Erythroblast (primary cell): ENCODE measurements around the gene ID3.

Source experiments
- DNase-seq, 2 experiments: peaks; one replicate each; lab custom pipeline; 2025; lab: John Stamatoyannopoulos, UW
- GATA1 ChIP-seq: IDR thresholded peaks from 2 replicates; pipeline ENCODE4 v1.6.1; 2011; ENCODE audit warnings: low read depth, mild to moderate bottlenecking, control low read depth, low read length, moderate library complexity
- POLR2A ChIP-seq: IDR thresholded peaks from 2 replicates; pipeline ENCODE4 v1.6.1; 2011; ENCODE audit warnings: mild to moderate bottlenecking, low read length

Gene ID3

DNA sequence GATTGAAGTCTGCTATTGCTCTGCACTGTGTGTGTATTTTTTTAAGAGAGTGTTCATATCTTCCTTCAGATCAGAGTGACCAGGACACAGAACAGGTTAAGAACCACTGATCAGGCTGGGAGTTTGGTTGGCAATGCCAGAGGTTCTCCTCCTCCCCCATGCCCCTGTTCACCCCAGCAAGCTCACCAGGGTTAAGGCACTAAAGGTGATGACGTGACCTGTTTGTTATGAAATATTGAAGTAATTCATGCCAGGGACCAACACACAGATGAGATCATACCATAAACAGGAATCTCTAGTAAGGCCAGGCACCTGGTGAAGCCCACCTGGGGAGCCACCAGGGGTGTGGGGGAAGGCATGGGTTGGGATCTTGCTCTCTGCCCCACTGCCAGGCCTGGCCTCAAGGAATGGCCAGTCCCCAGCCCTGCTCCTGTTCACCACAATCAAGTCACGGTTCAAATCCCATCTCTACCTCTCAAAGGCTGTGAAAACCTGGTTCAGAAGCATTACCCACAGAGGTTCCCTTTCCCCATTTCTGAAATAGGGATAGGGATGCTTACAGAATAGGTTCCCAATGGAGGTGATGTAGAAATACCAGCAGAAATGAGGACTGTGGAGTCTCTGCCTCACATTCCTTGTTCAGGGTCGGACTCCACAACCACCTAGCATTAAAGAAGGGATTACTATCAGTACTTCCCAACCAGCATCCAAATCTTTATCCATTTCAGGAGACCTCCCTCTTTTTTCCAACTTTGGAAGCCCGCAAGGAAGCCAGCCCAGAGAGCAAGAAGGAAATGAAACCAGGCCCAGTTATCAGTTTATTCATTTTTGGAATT lies 2.4 kb downstream of the ID3 start:
- no peak for TF ChIP-seq GATA1
- no peak for TF ChIP-seq POLR2A

GRCh38 chr1:23555986-23556634 lies 3.2 kb downstream of the ID3 start:
- no peak for TF ChIP-seq GATA1
- no peak for TF ChIP-seq POLR2A
- no peak for DNase-seq

More for the DNA sequence above, 2.4 kb downstream of the ID3 start:
- no peak for DNase-seq

GRCh38 chr1:23555270-23555985 lies 3.9 kb downstream of the ID3 start:
- TF ChIP-seq GATA1 (no peak), POLR2A (no peak)
- no peak for DNase-seq

DNA sequence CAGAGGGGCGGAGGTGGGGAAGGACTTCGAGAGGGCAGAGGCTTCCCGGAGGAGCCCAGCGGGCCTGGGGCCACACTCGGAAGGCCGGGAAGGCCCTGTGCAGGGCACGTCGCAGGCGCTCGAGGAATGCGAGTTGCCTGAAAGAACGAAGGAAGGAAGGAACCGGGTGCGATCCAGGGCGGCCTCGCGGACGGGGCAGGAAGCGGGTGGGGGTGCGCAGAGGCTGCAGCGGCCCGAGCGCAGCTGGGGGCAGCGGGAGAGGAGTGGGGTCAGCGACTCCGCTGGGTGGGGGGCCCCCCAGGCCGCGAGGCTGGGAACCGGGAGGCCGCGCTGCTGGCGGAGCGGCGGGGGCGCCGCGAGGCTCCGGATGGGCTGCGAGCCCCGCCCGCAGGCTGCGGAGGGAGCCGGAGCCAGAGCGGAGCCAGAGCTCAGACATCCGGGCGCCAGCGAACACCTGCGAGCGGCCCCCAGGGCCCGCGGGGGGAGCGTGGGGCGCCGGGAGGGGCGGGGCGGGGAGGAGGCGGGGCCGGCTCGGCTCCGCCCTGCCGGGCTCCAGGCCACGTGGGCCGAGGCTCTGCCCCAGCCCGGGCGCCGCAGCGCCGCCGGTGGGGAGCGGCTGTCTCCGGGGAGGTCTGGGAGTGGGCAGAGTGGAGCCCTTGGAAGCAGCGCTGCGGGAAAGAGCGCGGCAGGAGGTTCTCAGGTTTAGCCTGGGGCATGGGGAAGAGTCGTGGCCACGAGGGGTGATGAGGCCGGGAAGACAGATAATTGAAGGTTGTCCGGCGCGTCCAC lies 4.6 kb downstream of the ID3 start:
- DNase-seq = peak in 1 of 2 experiments; percentile 82
- TF ChIP-seq POLR2A (no peak), GATA1 (no peak)

DNA sequence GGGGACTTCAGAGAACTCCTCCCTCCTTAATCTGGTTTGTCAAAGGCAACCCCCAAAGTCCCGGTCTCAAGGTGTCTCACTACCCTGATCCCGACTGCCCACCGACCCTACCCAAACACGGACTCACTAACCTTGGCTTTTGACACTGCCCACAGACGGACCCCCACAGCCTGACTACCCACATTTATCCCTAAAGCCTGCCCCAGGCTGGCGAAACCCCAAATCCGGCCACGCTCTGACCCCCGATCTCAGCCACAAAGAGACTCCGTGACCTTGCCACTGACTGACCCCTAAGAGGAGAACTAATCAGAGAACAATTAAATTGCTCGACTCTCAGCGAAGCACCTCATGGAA lies 5.2 kb downstream of the ID3 start:
- DNase-seq = no peak
- TF ChIP-seq POLR2A (no peak), GATA1 (no peak)

GRCh38 chr1:23553231-23554126 lies 5.8 kb downstream of the ID3 start:
- TF ChIP-seq POLR2A (no peak), GATA1 (no peak)
- no peak for DNase-seq

- DNase-seq = no peak
- TF ChIP-seq POLR2A (no peak), GATA1 (no peak)
These were observed 7.5 kb downstream of the ID3 start for GRCh38 chr1:23551849-23552248.

DNA sequence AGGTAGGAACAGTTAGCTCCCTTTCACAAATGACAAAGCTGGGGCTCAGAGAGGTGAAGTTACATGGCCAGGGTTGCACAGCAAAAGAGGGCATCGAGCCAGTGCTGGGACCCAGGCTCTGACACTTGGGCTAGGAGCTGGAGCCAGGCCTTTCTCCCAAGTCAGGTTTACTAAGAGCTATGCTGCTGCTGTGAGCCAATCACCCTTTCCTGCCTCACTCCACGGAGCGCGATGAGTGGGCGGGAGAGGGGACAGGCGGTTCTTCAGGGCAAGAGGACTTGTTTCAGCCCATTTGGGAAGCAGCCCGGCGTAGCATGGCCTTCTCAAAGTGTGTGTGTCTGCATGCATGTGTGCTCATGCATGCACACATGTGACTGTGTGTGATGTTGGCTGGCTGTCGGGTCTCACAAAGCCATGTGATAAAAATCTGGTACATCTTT lies 10.6 kb downstream of the ID3 start:
- no peak for TF ChIP-seq POLR2A
- no peak for DNase-seq

DNA sequence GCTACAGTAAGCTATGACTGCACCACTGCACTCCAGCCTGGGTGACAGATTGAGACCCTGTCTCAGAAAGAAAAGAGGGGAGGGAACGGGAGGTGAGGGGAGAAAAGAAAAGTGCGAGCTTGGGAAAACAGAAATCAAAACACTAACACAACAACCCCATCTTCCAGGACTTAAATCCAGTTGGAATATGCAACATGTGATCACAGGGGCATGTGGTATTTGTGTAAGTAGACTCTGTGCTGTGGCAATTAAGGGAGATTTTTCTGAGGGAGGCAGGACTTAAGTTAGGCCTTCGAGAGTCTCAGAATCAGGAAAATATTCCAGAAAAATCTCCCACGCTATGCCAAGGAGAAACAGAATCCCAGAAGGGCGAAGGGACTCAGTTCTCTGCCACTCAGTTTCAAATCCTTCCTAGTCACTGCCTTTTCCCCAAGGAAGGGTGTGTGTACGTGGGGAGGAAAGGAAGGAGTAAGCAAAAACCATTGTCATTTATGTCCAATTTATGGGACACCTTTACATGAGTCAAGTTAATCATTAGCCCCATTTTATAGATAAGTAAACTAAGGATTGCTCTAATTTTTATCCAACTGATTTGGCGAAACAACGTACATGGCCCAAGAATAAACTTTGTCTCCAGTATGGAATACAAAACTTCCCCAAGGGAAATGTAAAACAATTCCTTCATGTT lies 12.3 kb downstream of the ID3 start:
- TF ChIP-seq POLR2A (no peak), GATA1 (no peak)

GRCh38 chr1:23545851-23546250 lies 13.4 kb downstream of the ID3 start:
- no peak for DNase-seq
- no peak for TF ChIP-seq GATA1
- TF ChIP-seq POLR2A = no peak

More for the DNA sequence above, 12.3 kb downstream of the ID3 start:
- DNase-seq = no peak

- TF ChIP-seq POLR2A (no peak), GATA1 (no peak)
- DNase-seq = peak in 1 of 2 experiments; percentile 87
These were observed 14.6 kb downstream of the ID3 start for GRCh38 chr1:23544444-23545389.
